Stimulated activated CD8-positive, alpha-beta memory T cell treated with anti-CD3 and anti-CD28 coated beads, Interleukin-15, amount 100 ng/mL, for 1 hour (primary cell): ENCODE measurements around the gene MADCAM1.
"Not testable (repeated sequence)": the region's sequence is repeated elsewhere in the genome, so short reads cannot be mapped to it uniquely, and the experiment has no call there.

Experiments
- DNase-seq: peaks from one replicate; pipeline ENCODE4 v3.0.0-alpha.2; 2020; ENCODE audit warnings: low read depth

Gene MADCAM1

GRCh38 chr19:465056-465816 lies 31.1 kb upstream of the MADCAM1 start:
- DNase-seq: no peak

- no peak for DNase-seq
Measured at GRCh38 chr19:467554-467953, 28.7 kb upstream of the MADCAM1 start.

- no peak for DNase-seq
Measured at GRCh38 chr19:468587-469256, 27.6 kb upstream of the MADCAM1 start.

- DNase-seq: no peak
Measured at GRCh38 chr19:469833-470232, 26.5 kb upstream of the MADCAM1 start.

- DNase-seq: no peak
Measured at GRCh38 chr19:470701-471100, 25.6 kb upstream of the MADCAM1 start.

GRCh38 chr19:472005-472858 lies 24.1 kb upstream of the MADCAM1 start:
- DNase-seq: no peak

GRCh38 chr19:474126-475078 lies 21.9 kb upstream of the MADCAM1 start:
- DNase-seq: no peak

GRCh38 chr19:475360-475759 lies 20.9 kb upstream of the MADCAM1 start:
- DNase-seq: no peak

GRCh38 chr19:478236-478903 lies 17.9 kb upstream of the MADCAM1 start:
- no peak for DNase-seq

- DNase-seq: no peak
Measured at GRCh38 chr19:478976-479375, 17.3 kb upstream of the MADCAM1 start.

GRCh38 chr19:480016-480855 lies 16.1 kb upstream of the MADCAM1 start:
- DNase-seq: no peak

- not testable (repeated sequence) for DNase-seq
Measured at GRCh38 chr19:481100-481499, 15.2 kb upstream of the MADCAM1 start.

GRCh38 chr19:482186-483041 lies 13.9 kb upstream of the MADCAM1 start:
- no peak for DNase-seq

- DNase-seq: no peak
Measured at GRCh38 chr19:483332-484072, 12.8 kb upstream of the MADCAM1 start.

GRCh38 chr19:484494-484893 lies 11.8 kb upstream of the MADCAM1 start:
- DNase-seq: no peak

GRCh38 chr19:485077-485476 lies 11.2 kb upstream of the MADCAM1 start:
- DNase-seq: no peak

GRCh38 chr19:485583-486236 lies 10.6 kb upstream of the MADCAM1 start:
- DNase-seq: no peak
